H9 (cell line): ENCODE data around the gene CCDC187. TPM values are rescaled to one million over a fixed set of nuclear protein-coding genes. Genes with fewer than 3 reads are reported as not detected.

Experiments used
- DNase-seq: peaks from one replicate; pipeline ENCODE4 v3.0.0-alpha.2; 2017
- H2AFZ ChIP-seq: one replicate; pipeline ENCODE4 v1.6.1; 2013; ENCODE audit warnings: mild to moderate bottlenecking, low read length, control low read depth, moderate library complexity
- H2AK5ac ChIP-seq: 2 replicates; pipeline ENCODE4 v1.6.1; 2013; ENCODE audit warnings: low read length, control low read depth, mixed read lengths; ENCODE audit not compliant: insufficient read length
- H2BK120ac ChIP-seq: one replicate; pipeline ENCODE4 v1.6.1; 2013; ENCODE audit warnings: low read depth, mild to moderate bottlenecking, low read length, control low read depth, inconsistent platforms; ENCODE audit not compliant: poor library complexity, severe bottlenecking
- H2BK12ac ChIP-seq: 2 replicates; pipeline ENCODE4 v1.6.1; 2013; ENCODE audit warnings: low read length, control low read depth, mixed read lengths, low read depth; ENCODE audit not compliant: insufficient read length
- H2BK15ac ChIP-seq: 2 replicates; pipeline ENCODE4 v1.6.1; 2013; ENCODE audit warnings: low read depth, low read length, control low read depth
- H2BK20ac ChIP-seq: one replicate; pipeline ENCODE4 v1.6.1; 2013; ENCODE audit warnings: low read depth, mild to moderate bottlenecking, low read length, control low read depth, inconsistent platforms; ENCODE audit not compliant: poor library complexity, severe bottlenecking
- H2BK5ac ChIP-seq: 2 replicates; pipeline ENCODE4 v1.6.1; 2013; ENCODE audit warnings: low read length, control low read depth, mixed read lengths; ENCODE audit not compliant: insufficient read length
- H3K14ac ChIP-seq: 2 replicates; pipeline ENCODE4 v1.6.1; 2013; ENCODE audit warnings: low read length, control low read depth; ENCODE audit not compliant: insufficient read depth
- H3K18ac ChIP-seq: 2 replicates; pipeline ENCODE4 v1.6.1; 2013; ENCODE audit warnings: low read depth, mild to moderate bottlenecking, mixed read lengths, low read length, control low read depth; ENCODE audit not compliant: insufficient read length
- H3K23ac ChIP-seq: 2 replicates; pipeline ENCODE4 v1.6.1; 2013; ENCODE audit warnings: low read length, control low read depth, mixed read lengths, low read depth; ENCODE audit not compliant: insufficient read length
- H3K23me2 ChIP-seq: 2 replicates; pipeline ENCODE4 v1.6.1; 2013; ENCODE audit warnings: low read depth, mild to moderate bottlenecking, mixed read lengths, low read length, control low read depth; ENCODE audit not compliant: insufficient read length, poor library complexity, severe bottlenecking
- H3K27ac ChIP-seq: 2 replicates; pipeline ENCODE4 v1.5.1; 2013; ENCODE audit warnings: low read length, control low read depth, mixed read lengths, low read depth; ENCODE audit not compliant: insufficient read length
- H3K27me3 ChIP-seq: 2 replicates; pipeline ENCODE4 v1.6.1; 2013; ENCODE audit warnings: low read length, control low read depth, inconsistent platforms; ENCODE audit not compliant: insufficient read depth
- H3K4ac ChIP-seq: 2 replicates; pipeline ENCODE4 v1.6.1; 2013; ENCODE audit warnings: low read depth, mild to moderate bottlenecking, control low read depth, inconsistent platforms, low read length, moderate library complexity
- H3K4me1 ChIP-seq: 2 replicates; pipeline ENCODE4 v1.6.1; 2013; ENCODE audit warnings: low read length, control low read depth, inconsistent platforms; ENCODE audit not compliant: insufficient read depth
- H3K4me2 ChIP-seq: 2 replicates; pipeline ENCODE4 v1.6.1; 2013; ENCODE audit warnings: low read length, control low read depth, mixed read lengths; ENCODE audit not compliant: insufficient read length, insufficient read depth
- H3K56ac ChIP-seq: 2 replicates; pipeline ENCODE4 v1.6.1; 2013; ENCODE audit warnings: low read depth, mild to moderate bottlenecking, mixed read lengths, low read length, control low read depth; ENCODE audit not compliant: insufficient read length
- H3K79me1 ChIP-seq: 2 replicates; pipeline ENCODE4 v1.6.1; 2013; ENCODE audit warnings: low read depth, mild to moderate bottlenecking, moderate library complexity, low read length, control low read depth, inconsistent platforms; ENCODE audit not compliant: insufficient read depth, poor library complexity, severe bottlenecking
- H3K79me2 ChIP-seq: 2 replicates; pipeline ENCODE4 v1.6.1; 2013; ENCODE audit warnings: low read length, control low read depth, inconsistent platforms; ENCODE audit not compliant: insufficient read depth
- H3K9ac ChIP-seq: 2 replicates; pipeline ENCODE4 v1.6.1; 2013; ENCODE audit warnings: low read length, control low read depth, mixed read lengths; ENCODE audit not compliant: insufficient read length; ENCODE audit errors: extremely low read depth
- H3K9me3 ChIP-seq: one replicate; pipeline ENCODE4 v1.6.1; 2013; ENCODE audit warnings: low read depth, low read length, inconsistent platforms; ENCODE audit not compliant: control insufficient read depth
- H3T11ph ChIP-seq: one replicate; pipeline ENCODE4 v1.6.1; 2013; ENCODE audit warnings: mild to moderate bottlenecking, low read length, control low read depth, inconsistent platforms
- H4K20me1 ChIP-seq: one replicate; pipeline ENCODE4 v1.6.1; 2013; ENCODE audit not compliant: control insufficient read depth, insufficient read length, insufficient read depth
- H4K5ac ChIP-seq: 2 replicates; pipeline ENCODE4 v1.6.1; 2013; ENCODE audit warnings: low read depth, mild to moderate bottlenecking, mixed read lengths, low read length, control low read depth; ENCODE audit not compliant: insufficient read length
- H4K8ac ChIP-seq: replicated peaks from 2 replicates; pipeline ENCODE4 v1.6.1; 2013; ENCODE audit warnings: low read length, control low read depth, mixed read lengths, low read depth; ENCODE audit not compliant: insufficient read length
- H4K91ac ChIP-seq: 2 replicates; pipeline ENCODE4 v1.6.1; 2013; ENCODE audit warnings: low read depth, mild to moderate bottlenecking, moderate library complexity, mixed read lengths, low read length, control low read depth; ENCODE audit not compliant: insufficient read length
- H3K27ac Mint-ChIP-seq, 3 experiments: 2 replicates in 2 of 3; 3 replicates in 1 of 3; pipeline ENCODE4 v1.8.0; 2020 to 2021; ENCODE audit warnings: mixed read lengths in 3 of 3, mild to moderate bottlenecking in 1 of 3, moderate library complexity in 1 of 3
- H3K27me3 Mint-ChIP-seq: 2 replicates; pipeline ENCODE4 v1.8.0; 2021; ENCODE audit warnings: low read depth, mild to moderate bottlenecking, moderate library complexity, mixed read lengths
- H3K36me3 Mint-ChIP-seq, 3 experiments: 2 replicates in 2 of 3; 3 replicates in 1 of 3; pipeline ENCODE4 v1.8.0; 2020 to 2021; ENCODE audit warnings: low read depth in 3 of 3, mixed read lengths in 3 of 3; ENCODE audit not compliant: insufficient read depth in 1 of 3
- H3K4me1 Mint-ChIP-seq, 2 experiments: 2 replicates each; pipeline ENCODE4 v1.8.0; 2020; ENCODE audit warnings: mixed read lengths in 2 of 2
- H3K4me3 Mint-ChIP-seq, 2 experiments: 2 replicates in 1 of 2; 3 replicates in 1 of 2; pipeline ENCODE4 v1.8.0; 2020 to 2021; ENCODE audit warnings: mild to moderate bottlenecking in 2 of 2, mixed read lengths in 2 of 2, moderate library complexity in 1 of 2
- H3K9me3 Mint-ChIP-seq, 2 experiments: 2 replicates in 1 of 2; 3 replicates in 1 of 2; pipeline ENCODE4 v1.8.0; 2020; ENCODE audit warnings: mild to moderate bottlenecking in 2 of 2, mixed read lengths in 2 of 2, moderate library complexity in 1 of 2
- CTCF ChIP-seq: fragments of 200-600 bp; sonication (generic); conservative IDR thresholded peaks from 3 replicates; pipeline ENCODE4 v1.8.0; 2021; ENCODE audit warnings: antibody characterized with exemption, mild to moderate bottlenecking
- whole genome bisulfite sequencing: extraction: QIAGEN DNeasy Blood & Tissue Kit; methylation state at CpG from one replicate; pipeline ENCODE4 v1.1.7; 2013; ENCODE audit warnings: missing lambda C conversion rate, low lambda C conversion rate, mixed read lengths; ENCODE audit not compliant: insufficient read length; ENCODE audit errors: extremely low coverage; 5-methylcytosine and 5-hydroxymethylcytosine counted together
- total RNA-seq: library from RNA; stranded (reverse); gene quantifications from 2 replicates; pipeline ENCODE4 v1.2.1, GENCODE V29; 2021

CCDC187 gene
- total RNA-seq, 1 experiment from 2014 or later, result 0.07 TPM

- H3K4me1 ChIP-seq, result no peaks in the 10 kb centered on the region
- H3K23me2 ChIP-seq, result no peaks in the 10 kb centered on the region
- H3K9me3 Mint-ChIP-seq, result no peaks in the 10 kb centered on the region
- H3K27me3 ChIP-seq, result no peaks in the 10 kb centered on the region
- DNase-seq, result no peak
- peak overlapping the region in 2 of 3 experiments; percentile 81 to 94; a peak in 3 of 7 replicates for H3K27ac Mint-ChIP-seq
- no peak overlapping the region for H3K4me2 ChIP-seq
- H2AK5ac ChIP-seq, result no peak overlapping the region
- no peaks in the 10 kb centered on the region for H3K9me3 ChIP-seq
- peaks cover 11 to 28% (median 21%) of the 10 kb centered on the region in 3 experiments for H3K36me3 Mint-ChIP-seq
- no peak overlapping the region for H3K9ac ChIP-seq
- H2BK20ac ChIP-seq, result no peak overlapping the region
- no peak overlapping the region for H2AFZ ChIP-seq
- peaks cover 4% of the 10 kb centered on the region; the same call in 1 of the 2 replicates for H3K79me2 ChIP-seq
- no peak overlapping the region for H3K56ac ChIP-seq
- no peak overlapping the region for H3K23ac ChIP-seq
- H2BK5ac ChIP-seq, result no peak overlapping the region
- no peak overlapping the region for H4K91ac ChIP-seq
- H4K20me1 ChIP-seq, result no peaks in the 10 kb centered on the region
- no peaks in the 10 kb centered on the region for H3K27me3 Mint-ChIP-seq
- H3T11ph ChIP-seq, result no peak overlapping the region
- no CpG with 5 or more reads among the region's 10 CpGs for WGBS
- no peak overlapping the region for H3K4ac ChIP-seq
- H4K8ac ChIP-seq, result no peak overlapping the region
- no peak for TF ChIP-seq CTCF
- H2BK12ac ChIP-seq, result no peak overlapping the region
- no peak overlapping the region for H3K18ac ChIP-seq
- no peak overlapping the region for H2BK15ac ChIP-seq
- H3K79me1 ChIP-seq, result no peaks in the 10 kb centered on the region
- H2BK120ac ChIP-seq, result no peak overlapping the region
- no peak overlapping the region for H4K5ac ChIP-seq
- no peak overlapping the region for H3K14ac ChIP-seq
- H3K4me3 Mint-ChIP-seq, result no peak overlapping the region
- no peak overlapping the region for H3K27ac ChIP-seq
- peaks cover 9 to 12% of the 10 kb centered on the region in 2 experiments for H3K4me1 Mint-ChIP-seq
These were observed 70.9 kb downstream of the CCDC187 start for GRCh38 chr9:136232969-136233368.
